Gastrocnemius medialis (tissue), 4 donors: Measurements from ENCODE around the gene PALLD. TPM values are rescaled to one million over a fixed set of nuclear protein-coding genes. Genes with fewer than 3 reads are reported as not detected.

Source experiments
- ATAC-seq, 2 donors: fragments of 150-250 bp; one replicate each; pipeline ENCODE4 v1.9.1; 2016
- DNase-seq, 2 donors: peaks; one replicate each; pipeline ENCODE4 v3.0.0-alpha.2; 2019
- H3K27ac ChIP-seq, 4 donors: fragments of 200-600 bp; sonication (generic); 1 replicate in 1 of 4; 2 replicates in 3 of 4; pipeline ENCODE4 v1.5.1; 2016 to 2018; ENCODE audit warnings: mild to moderate bottlenecking in 2 of 4, moderate library complexity in 1 of 4
- H3K27me3 ChIP-seq, 3 donors: fragments of 200-600 bp; sonication (generic) in 2 of 3; 1 replicate in 1 of 3; 2 replicates in 2 of 3; pipeline versions ENCODE4 v1.5.1 to v1.6.0; 2016 to 2019; ENCODE audit warnings: mild to moderate bottlenecking in 1 of 3, moderate library complexity in 1 of 3
- H3K36me3 ChIP-seq, 2 donors: fragments of 200-600 bp; sonication (generic) in 1 of 2; one replicate each; pipeline ENCODE4 v1.5.1; 2017 to 2018
- H3K4me1 ChIP-seq, 2 donors: fragments of 200-600 bp; sonication (generic) in 1 of 2; one replicate each; pipeline ENCODE4 v1.5.1; 2016 to 2017; ENCODE audit warnings: mild to moderate bottlenecking in 2 of 2
- H3K4me3 ChIP-seq, 4 donors: fragments of 200-600 bp; sonication (generic) in 3 of 4; 1 replicate in 1 of 4; 2 replicates in 3 of 4; pipeline ENCODE4 v1.5.1; 2016 to 2019; ENCODE audit warnings: mild to moderate bottlenecking in 2 of 4
- H3K9me3 ChIP-seq, 3 donors: fragments of 200-600 bp; sonication (generic) in 2 of 3; 1 replicate in 1 of 3; 2 replicates in 2 of 3; pipeline ENCODE4 v1.5.1; 2016 to 2019
- POLR2A ChIP-seq, 2 donors: fragments of 450-650 bp; IDR thresholded peaks; one replicate each; pipeline ENCODE4 v1.6.1; 2017; ENCODE audit warnings: antibody characterized with exemption in 2 of 2, mild to moderate bottlenecking in 2 of 2, moderate library complexity in 2 of 2
- in situ Hi-C, 4 donors: fragments of 200-750 bp; cut with MboI; loops; one replicate each; pipeline versions ENCODE4 v1.15.0 to v1.8.0; 2017; ENCODE audit warnings: low sequenced_read_pairs in 4 of 4
- intact Hi-C: fragments of 100-400 bp; cut with DNase I; formaldehyde crosslinking; loops from one replicate; pipeline ENCODE4 v1.15.1; 2023; ENCODE audit warnings: low total_unique reads
- total RNA-seq, 4 donors: library from RNA; depleted of rRNA; stranded (reverse); fragments of >200 nt; gene quantifications; one replicate each; pipeline versions ENCODE4 v1.1.0 to v1.2.3, GENCODE V29; 2016
- TF ChIP-seq, protein P1 (sequence below), 5 experiments: fragments of 450-650 bp in 3 of 5; fragments of 200-600 bp in 2 of 5; sonication (generic) in 2 of 5; IDR thresholded peaks in 4 of 5; conservative IDR thresholded peaks in 1 of 5; 1 replicate in 4 of 5; 2 replicates in 1 of 5; pipeline ENCODE4 v1.5.1; 2016 to 2019; ENCODE audit warnings: antibody characterized with exemption in 5 of 5, mild to moderate bottlenecking in 3 of 5, moderate library complexity in 3 of 5

Gene PALLD
- total RNA-seq, 4 donors from 2014 or later, result 165 to 439 (median 319) TPM

DNA sequence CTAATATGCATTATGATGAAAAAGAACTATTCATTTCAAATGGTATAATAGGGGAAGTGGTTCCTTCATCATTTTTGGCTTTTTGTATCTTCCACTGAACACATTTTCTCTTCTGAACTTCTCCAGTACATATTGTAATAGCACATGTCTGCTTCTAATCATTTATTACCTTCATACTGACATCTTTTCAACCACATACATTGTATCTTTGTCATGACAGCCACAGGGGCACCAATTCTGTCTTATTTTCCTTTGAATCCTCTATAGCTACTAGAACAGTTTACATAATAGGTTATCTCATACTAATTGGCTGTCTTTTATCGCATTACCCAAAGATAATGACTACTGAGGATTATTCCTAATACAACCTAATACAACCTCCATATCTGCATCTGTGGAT lies 37.7 kb downstream of the PALLD start:
- in situ Hi-C loops (no loop called here), intact Hi-C loops (no loop called here)
- Histone ChIP-seq H3K4me3 (no peak overlapping the region), H3K27ac (no peak overlapping the region), H3K36me3 (no peaks in the 10 kb centered on the region), H3K27me3 (no peaks in the 10 kb centered on the region), H3K4me1 (peaks cover 14 to 29% of the 10 kb centered on the region in 2 donors), H3K9me3 (no peaks in the 10 kb centered on the region)
- DNase-seq (no peak), ATAC-seq (no peak)
- TF ChIP-seq, protein P1, sequence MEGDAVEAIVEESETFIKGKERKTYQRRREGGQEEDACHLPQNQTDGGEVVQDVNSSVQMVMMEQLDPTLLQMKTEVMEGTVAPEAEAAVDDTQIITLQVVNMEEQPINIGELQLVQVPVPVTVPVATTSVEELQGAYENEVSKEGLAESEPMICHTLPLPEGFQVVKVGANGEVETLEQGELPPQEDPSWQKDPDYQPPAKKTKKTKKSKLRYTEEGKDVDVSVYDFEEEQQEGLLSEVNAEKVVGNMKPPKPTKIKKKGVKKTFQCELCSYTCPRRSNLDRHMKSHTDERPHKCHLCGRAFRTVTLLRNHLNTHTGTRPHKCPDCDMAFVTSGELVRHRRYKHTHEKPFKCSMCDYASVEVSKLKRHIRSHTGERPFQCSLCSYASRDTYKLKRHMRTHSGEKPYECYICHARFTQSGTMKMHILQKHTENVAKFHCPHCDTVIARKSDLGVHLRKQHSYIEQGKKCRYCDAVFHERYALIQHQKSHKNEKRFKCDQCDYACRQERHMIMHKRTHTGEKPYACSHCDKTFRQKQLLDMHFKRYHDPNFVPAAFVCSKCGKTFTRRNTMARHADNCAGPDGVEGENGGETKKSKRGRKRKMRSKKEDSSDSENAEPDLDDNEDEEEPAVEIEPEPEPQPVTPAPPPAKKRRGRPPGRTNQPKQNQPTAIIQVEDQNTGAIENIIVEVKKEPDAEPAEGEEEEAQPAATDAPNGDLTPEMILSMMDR (IDR thresholded peaks at IDR 0.05 in 4 of 5, conservative IDR thresholded peaks at IDR 0.05 in 1 of 5), result no peak
- no peak for TF ChIP-seq POLR2A (IDR thresholded peaks at IDR 0.05)

DNA sequence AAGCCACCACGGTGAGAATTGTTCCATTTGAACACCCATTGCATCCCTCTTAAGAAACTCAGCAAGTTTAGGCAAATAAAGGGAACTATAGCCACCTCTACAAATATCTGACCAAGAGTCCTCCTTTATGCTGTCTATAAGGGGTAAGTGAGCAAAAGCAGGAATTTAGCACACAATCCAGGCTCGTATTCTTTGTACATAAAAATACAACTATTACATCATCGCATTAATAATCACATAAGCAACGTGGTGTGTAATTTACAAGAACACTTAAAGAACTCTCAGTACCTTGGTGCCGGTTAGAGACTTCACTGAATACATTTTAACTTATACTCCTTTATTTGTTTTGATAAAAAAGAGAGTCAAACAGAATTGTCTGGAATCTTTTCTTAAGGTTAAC lies 38.8 kb downstream of the PALLD start:
- ATAC-seq (no peak), DNase-seq (no peak)
- in situ Hi-C loops (no loop called here), intact Hi-C loops (no loop called here)
- H3K27me3 ChIP-seq, result no peaks in the 10 kb centered on the region
- TF ChIP-seq, protein P1 (IDR thresholded peaks at IDR 0.05 in 4 of 5, conservative IDR thresholded peaks at IDR 0.05 in 1 of 5), result no peak
- no peak for TF ChIP-seq POLR2A (IDR thresholded peaks at IDR 0.05)
- no peaks in the 10 kb centered on the region for H3K36me3 ChIP-seq
- H3K9me3 ChIP-seq, result no peaks in the 10 kb centered on the region
- peak overlapping the region in 1 of 4 donors; percentile 25 for H3K4me3 ChIP-seq
- peak overlapping the region; percentile 6 to 64 (median 37) for H3K27ac ChIP-seq
- H3K4me1 ChIP-seq, result peaks cover 14 to 25% of the 10 kb centered on the region in 2 donors

DNA sequence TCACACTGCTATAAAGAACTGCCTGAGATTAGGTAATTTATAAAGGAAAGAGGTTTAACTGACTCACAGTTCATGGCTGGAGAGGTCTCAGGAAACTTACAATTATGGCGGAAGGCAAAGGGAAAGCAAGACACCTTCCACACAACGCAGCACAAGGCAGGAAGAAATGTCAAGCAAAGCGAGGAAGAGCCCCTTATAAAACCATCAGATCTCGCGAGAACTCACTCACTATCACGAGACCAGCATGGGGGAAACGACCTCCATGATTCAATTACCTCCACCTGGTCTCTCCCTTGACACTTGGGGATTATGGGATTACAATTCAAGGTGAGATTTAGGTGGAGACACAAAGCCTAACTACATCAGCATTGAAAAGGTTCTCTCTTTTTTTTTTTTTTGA lies 39.6 kb downstream of the PALLD start:
- H3K27ac ChIP-seq, result peak overlapping the region in 3 of 4 donors; percentile 32 to 64 (median 42)
- intact Hi-C loops, result no loop called here

DNA sequence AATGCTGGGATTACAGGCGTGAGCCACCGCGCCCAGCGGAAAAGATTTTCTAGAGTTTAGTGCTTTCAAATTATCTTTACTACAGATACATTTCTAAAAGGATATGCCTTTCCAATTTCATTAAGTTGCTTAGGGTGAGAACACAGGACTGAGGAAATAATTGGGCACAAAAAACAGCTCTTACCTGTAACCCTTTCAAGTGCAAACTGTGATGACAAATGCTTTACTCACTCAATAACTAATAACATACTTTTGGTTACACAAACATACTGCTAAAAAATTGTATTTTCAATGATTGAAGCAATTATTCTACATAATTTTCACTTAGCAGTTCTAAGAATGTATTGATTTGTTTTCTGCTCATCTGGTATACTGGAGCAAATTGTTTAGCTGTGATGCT lies 40.2 kb downstream of the PALLD start:
- ATAC-seq (no peak), DNase-seq (no peak)
- Histone ChIP-seq H3K4me3 (no peak overlapping the region), H3K27me3 (no peaks in the 10 kb centered on the region), H3K27ac (peak overlapping the region in 1 of 4 donors; percentile 64), H3K36me3 (no peaks in the 10 kb centered on the region), H3K4me1 (peaks cover 14 to 24% of the 10 kb centered on the region in 2 donors), H3K9me3 (no peaks in the 10 kb centered on the region)
- in situ Hi-C loops, result no loop called here
- no peak for TF ChIP-seq POLR2A (IDR thresholded peaks at IDR 0.05)
- TF ChIP-seq, protein P1 (IDR thresholded peaks at IDR 0.05 in 4 of 5, conservative IDR thresholded peaks at IDR 0.05 in 1 of 5), result no peak
- intact Hi-C loops, result no loop called here

More for the DNA sequence above, 39.6 kb downstream of the PALLD start:
- in situ Hi-C loops, result no loop called here
- H3K27me3 ChIP-seq, result no peaks in the 10 kb centered on the region
- no peak for TF ChIP-seq POLR2A (IDR thresholded peaks at IDR 0.05)
- TF ChIP-seq, protein P1 (IDR thresholded peaks at IDR 0.05 in 4 of 5, conservative IDR thresholded peaks at IDR 0.05 in 1 of 5), result no peak
- H3K4me1 ChIP-seq, result peaks cover 14 to 24% of the 10 kb centered on the region in 2 donors
- no peak for DNase-seq
- H3K9me3 ChIP-seq, result no peaks in the 10 kb centered on the region
- no peak for ATAC-seq
- H3K36me3 ChIP-seq, result no peaks in the 10 kb centered on the region
- H3K4me3 ChIP-seq, result no peak overlapping the region

DNA sequence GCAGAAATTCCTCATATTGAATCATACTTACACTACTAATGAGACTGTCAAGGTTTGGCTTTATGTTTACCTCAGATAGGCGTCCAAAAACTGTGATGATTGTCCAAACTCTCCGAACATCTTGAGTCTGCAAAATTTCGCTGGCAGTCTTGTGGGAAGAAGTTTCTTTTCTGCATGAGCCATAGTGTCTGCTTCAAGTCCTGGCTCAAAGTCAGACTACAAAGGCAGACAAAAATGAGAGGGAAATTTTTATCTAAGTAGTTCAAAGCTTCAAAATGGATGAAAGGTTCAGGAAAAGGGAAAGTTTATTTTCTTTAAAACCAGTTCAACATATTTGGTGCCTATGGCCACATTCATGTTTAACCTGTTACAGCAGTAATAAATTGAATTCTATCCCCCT lies 40.7 kb downstream of the PALLD start:
- Histone ChIP-seq H3K4me3 (no peak overlapping the region), H3K36me3 (no peaks in the 10 kb centered on the region), H3K27ac (peak overlapping the region in 2 of 4 donors; percentile 19 to 64), H3K27me3 (no peaks in the 10 kb centered on the region), H3K9me3 (no peaks in the 10 kb centered on the region), H3K4me1 (peaks cover 14 to 24% of the 10 kb centered on the region in 2 donors)
- DNase-seq, result no peak
- no peak for ATAC-seq
- intact Hi-C loops (no loop called here), in situ Hi-C loops (no loop called here)
- TF ChIP-seq, protein P1 (IDR thresholded peaks at IDR 0.05 in 4 of 5, conservative IDR thresholded peaks at IDR 0.05 in 1 of 5), result no peak
- TF ChIP-seq POLR2A (IDR thresholded peaks at IDR 0.05), result no peak
